DMS53 treated with DMSO at 0.1 percent for 48 hours (cell line): ENCODE results near the gene CWC15.
"Not testable (repeated sequence)": the region's sequence is repeated elsewhere in the genome, so short reads cannot be mapped to it uniquely, and the experiment has no call there.

Experiments
- DNase-seq: peaks from one replicate; lab custom pipeline; 2025; ENCODE audit not compliant: unreplicated experiment; lab: John Stamatoyannopoulos, UW

Gene CWC15

GRCh38 chr11:94973099-94973968, at the start of gene CWC15, which contains the start of gene KDM4D:
Gene CWC15 (minus strand): TSS chr11:94973556. CDS start chr11:94972185, 1,371 bp downstream.
Gene KDM4D (plus strand): TSS chr11:94973709. CDS start chr11:94997373, 23,664 bp downstream.
- peak; percentile 95 for DNase-seq

GRCh38 chr11:95021468-95021867, 48.1 kb upstream of the CWC15 start:
- DNase-seq: not testable (repeated sequence)

GRCh38 chr11:95016139-95016538, 42.8 kb upstream of the CWC15 start:
- no peak for DNase-seq

DNA sequence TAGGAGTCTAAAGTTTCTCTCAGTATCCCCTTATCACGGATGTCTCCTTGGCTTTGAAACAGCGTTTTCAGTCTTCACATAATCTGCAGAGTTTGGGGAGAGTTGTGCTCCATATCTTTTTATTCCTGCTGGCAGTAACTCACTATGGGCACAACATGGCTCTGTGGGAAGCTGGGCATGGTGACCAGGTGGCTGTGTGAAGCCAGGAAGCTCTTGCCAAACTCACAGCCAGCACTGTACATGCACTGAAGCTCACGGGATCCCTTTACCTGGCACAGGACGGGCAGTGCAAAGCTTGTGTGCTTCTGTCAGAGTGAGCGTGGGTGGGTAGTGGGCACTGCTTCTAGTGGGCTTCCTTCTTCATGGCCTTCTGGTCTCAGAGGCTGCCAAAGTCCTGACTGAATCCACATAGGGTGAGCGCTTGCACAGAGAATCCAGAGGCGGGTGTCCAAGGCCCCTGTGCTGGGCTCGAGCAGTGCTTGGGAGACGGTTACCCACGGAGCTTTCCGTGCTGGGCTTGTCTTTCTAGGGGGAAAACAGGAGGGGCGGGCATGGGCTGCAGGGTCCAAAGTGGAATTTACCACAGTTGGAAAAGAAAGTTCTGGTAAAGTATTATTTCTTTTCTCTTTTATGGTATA, 40.9 kb upstream of the CWC15 start:
- DNase-seq: no peak

DNA sequence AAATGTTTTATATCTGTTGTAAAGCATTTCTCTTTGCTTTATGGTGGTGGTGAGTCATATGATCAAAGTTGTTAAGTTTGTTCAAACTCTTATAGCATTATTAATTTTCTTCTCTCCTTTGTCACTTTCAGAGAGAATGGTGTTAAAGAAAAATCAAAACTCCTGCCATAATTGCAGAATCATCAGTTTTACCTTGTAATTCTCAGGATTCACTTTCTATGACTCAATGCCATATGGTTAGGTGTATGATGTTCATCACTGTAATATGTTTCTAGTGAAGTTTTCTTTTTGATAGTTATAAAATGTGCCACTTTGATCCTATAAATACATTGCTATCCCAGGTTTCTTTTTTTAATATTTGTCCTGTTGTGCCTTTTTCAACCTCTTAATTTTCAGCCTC, 38.0 kb upstream of the CWC15 start:
- no peak for DNase-seq

DNA sequence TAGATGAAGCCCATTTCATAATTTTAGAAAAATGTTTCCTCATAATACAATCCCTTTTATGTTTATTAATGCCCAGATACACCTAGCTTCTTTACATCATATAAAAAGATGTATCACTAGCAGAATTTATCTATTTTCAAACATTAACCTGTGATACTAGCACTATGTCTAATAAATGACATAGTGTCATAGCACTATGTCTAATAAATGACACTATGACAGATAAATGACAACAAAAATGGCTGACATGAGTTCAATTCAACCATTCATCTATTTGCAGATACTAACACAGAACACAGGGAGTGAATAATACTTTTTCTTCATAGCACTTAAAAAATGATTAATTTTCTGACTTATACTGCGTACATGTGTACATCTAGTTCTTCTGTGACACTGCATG, 32.3 kb upstream of the CWC15 start:
- no peak for DNase-seq

DNA sequence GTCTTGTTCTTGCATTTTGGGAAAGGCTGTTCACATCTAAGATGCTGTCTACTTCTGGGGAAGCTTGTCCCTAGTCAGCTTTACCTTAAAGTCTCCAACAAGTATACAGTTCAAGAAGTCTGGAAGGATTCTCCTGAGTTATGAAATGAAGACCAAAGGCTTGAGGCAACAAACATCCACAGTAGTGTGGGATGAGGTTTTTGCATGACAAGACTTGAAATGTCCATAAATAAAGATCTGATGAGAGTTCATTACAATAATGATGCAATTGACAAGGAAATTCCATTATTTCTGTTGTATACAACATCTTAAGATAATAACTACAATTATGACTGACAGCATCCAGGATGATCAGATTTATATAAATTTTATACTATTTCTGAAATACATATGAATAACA, 30.4 kb upstream of the CWC15 start:
- DNase-seq: no peak

DNA sequence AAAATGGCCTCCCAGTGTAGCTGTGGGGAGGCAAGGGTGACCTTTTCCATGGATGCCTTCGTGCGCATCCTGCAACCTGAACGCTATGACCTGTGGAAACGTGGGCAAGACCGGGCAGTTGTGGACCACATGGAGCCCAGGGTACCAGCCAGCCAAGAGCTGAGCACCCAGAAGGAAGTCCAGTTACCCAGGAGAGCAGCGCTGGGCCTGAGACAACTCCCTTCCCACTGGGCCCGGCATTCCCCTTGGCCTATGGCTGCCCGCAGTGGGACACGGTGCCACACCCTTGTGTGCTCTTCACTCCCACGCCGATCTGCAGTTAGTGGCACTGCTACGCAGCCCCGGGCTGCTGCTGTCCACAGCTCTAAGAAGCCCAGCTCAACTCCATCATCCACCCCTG, 24.9 kb upstream of the CWC15 start:
- DNase-seq: no peak

DNA sequence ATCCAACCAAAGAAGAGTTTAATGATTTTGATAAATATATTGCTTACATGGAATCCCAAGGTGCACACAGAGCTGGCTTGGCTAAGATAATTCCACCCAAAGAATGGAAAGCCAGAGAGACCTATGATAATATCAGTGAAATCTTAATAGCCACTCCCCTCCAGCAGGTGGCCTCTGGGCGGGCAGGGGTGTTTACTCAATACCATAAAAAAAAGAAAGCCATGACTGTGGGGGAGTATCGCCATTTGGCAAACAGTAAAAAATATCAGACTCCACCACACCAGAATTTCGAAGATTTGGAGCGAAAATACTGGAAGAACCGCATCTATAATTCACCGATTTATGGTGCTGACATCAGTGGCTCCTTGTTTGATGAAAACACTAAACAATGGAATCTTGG, 24.1 kb upstream of the CWC15 start:
- no peak for DNase-seq

DNA sequence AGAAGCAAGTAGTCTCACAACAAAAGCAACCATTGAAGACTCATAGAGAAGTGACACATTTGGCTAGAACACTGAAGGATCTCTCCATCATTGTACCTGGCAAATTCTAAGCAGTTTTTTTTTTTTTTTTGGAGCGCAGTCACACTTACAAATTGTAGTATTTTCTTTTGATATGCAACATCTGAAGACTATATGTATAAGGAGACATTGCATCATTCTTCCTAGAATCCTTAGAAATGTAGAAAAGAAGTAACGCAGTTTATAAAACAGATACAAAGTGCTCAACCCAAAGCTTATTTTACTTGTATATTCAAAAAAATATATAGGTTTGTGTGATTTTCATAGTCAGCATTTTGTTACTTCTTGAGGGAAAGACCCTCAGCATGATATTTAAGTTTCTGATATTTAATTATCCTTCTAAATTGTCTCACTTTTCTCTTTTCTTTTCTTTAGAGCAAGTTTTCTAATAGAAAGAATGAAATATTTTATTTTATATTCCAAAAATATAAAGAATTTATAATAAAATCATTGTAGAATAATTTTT, 20.1 kb upstream of the CWC15 start:
- no peak for DNase-seq

DNA sequence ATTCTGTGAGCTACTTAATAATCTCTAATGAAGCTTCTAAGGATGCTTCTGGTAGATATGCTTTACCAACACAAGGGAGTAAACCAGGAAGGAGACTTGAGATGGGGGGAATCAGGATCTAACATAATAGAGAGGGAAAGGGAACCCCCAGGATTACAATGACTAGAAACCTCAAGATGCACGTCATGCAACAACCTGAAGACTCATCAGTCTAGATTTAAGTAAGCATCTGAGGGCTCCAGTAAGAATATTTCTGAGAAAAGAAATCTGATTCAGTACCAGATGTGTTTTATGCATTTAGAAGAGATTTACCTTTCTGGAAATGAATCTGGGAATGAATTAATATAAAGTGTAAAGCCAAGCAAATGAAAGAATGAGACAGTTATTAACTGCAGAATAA, 15.4 kb upstream of the CWC15 start:
- DNase-seq: no peak

GRCh38 chr11:94987378-94987777, 14.0 kb upstream of the CWC15 start:
- DNase-seq: no peak

GRCh38 chr11:94975599-94975998, 2.2 kb upstream of the CWC15 start:
- no peak for DNase-seq

DNA sequence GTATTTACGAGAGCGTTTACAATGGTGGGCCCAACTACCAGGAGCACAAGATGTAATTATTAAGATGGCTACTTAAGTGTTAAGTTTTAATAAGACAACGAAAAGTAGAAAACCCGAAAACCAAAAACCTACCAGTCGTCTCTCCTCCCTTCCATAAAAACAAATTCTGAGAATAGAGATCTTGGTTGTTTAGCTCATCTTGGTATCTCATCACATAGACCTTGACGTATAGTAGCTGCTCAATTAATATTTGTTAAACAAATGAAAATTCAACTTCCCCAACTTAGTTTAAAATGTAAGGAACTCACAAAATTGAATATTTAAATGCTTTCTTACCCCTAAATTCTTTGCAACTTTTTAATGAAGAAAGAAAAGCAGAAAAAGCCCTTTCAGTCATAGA, 822 bp upstream of the CWC15 start:
- no peak for DNase-seq

- no peak for DNase-seq
These were observed 657 bp downstream of the CWC15 start for GRCh38 chr11:94972700-94973098.

DNA sequence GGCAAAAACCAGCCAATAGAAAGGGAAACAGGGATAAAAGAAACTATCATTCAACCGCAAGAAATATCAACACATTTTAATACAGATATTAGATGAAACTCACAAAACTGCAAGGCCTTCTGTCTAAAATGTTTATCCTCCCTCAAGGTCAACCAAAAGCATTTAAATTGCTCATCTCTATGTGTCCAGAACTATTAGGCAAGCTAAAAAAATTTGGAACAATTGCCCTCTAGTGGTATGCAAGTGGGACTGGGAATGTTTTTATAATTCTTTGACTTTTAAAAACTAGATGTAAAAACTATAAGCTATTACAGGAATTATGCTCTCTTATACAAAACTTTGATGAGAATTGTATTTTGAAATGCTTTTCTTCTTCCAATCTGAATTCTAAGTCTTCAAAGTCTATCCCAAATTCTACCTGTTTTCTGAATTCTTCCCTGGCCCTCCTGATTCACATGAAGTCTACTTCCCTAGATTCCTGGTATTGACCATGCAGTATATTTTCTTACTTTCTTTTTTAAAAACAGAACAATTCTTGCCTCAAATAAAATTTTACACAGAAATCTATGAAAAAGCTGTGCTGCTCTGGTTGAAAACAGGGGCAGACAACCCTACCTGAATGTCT, 4.9 kb downstream of the CWC15 start:
- no peak for DNase-seq

- no peak for DNase-seq
These were observed 8.4 kb downstream of the CWC15 start for GRCh38 chr11:94964934-94965333.

GRCh38 chr11:94961255-94961654, 12.1 kb downstream of the CWC15 start:
- no peak for DNase-seq

DNA sequence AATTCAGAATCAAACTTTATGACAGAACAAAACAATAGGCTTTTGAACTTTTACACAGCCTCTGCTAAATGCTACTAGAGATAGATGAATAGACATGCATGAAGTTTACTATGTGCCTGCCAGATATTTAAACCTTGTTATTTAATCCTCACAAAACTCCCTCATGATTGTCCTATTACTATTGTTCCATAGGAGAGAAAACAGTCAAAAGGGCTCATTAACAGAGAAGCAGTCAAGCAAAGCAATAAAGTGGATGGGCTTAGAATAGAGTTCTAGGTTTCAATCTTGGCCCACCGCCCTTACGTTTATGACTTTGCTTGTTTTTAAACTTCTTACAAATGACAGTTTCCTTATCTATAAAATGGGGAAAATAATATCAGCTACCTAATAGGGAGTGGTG, 12.9 kb downstream of the CWC15 start:
- DNase-seq: no peak

DNA sequence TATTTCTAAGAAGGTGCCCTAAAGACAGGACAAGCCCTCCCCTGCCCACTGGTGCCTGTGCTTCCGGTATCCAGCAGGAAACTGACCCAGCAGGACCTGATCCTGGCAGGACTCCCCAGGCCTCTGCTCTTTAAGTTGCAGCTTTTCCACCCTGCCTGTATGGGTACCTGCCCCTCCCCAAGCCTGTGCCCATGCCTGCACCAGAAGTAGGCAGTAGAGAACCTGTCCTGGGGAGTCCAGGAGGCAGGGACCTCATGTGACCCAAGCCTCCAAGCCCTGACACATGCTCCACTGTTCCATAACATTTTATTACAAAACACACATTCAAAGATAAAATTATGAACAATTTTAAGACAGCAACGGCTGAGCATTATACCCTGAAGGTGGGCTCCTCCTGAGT, 14.2 kb downstream of the CWC15 start:
- no peak for DNase-seq

DNA sequence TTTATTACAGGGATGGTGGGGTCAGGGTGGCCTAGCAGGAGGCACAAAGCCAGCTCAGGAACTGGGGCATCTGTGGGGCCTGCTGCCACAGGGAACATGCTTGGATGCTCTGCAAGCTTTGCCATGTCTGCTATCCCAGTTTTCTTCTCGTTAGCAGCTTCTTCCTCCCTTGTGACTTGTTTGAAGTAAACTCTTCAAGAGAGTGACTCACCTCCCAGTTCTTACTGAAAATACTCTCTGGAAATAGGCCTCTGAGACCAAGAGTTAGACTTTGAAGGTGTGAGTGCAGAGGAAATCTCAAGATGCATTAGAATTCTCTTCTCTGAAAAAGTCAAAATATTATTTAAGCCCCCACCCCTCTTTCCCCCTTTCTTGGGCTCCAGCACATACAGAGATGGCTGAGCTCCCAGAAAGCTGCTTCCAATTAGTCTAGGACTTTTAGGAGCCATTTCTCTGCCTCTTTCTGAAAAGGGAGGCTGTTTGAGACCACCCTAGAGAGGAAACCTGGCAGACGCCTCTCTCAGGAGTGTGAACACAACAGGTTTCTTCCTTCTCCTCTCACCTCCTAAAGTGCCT, 15.1 kb downstream of the CWC15 start:
- DNase-seq: peak; percentile 33
